ENCODE measurements around the gene CBLN1.

The CBLN1 gene

DNA sequence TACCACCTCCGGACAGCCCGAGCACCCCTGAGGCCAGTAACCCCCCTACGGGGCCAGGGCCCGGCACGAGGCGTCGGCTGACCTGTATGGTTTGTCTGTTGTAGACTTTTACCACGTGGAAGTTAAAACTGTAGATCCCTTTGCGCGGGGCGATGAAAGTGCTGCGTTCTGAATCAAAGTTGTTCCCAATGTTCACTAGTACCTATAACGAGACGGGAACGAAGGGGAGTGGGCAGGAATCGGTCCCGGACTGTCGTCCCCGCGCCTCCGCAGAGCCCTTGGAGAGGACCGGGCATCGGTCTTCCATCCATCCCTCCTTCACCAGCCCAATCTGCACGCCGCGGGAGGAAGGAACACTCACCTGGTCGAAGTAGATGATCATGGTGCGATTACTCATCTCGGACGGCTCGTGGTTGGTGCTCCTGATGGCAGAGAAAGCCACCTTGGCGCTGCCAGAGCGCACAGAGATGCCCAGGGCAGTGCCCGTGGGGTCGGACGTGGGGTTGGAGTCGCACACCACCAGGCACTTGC lies 732 bp downstream of the CBLN1 start:
- Histone ChIP-seq H4K20me1 (ENCODE audit: insufficient read depth, low read length) (no peaks in the 10 kb centered on the region), H3K27me3 (ENCODE audit: low read depth, low read length) (no peaks in the 10 kb centered on the region), H3K9ac (ENCODE audit: low read length) (no peak overlapping the region), H3K4me2 (ENCODE audit: low read length) (no peak overlapping the region), H3K9me3 (ENCODE audit: insufficient read depth, low read length) (no peaks in the 10 kb centered on the region), H3K36me3 (replicated peaks; ENCODE audit: low read depth, low read length) (no peaks in the 10 kb centered on the region), H3K79me2 (ENCODE audit: low read length) (no peaks in the 10 kb centered on the region), H3K4me1 (ENCODE audit: low read length) (no peaks in the 10 kb centered on the region), H3K4me3 (ENCODE audit: low read length) (no peak overlapping the region), H3K27ac (ENCODE audit: low read length) (no peak overlapping the region), H2AFZ (ENCODE audit: low read depth, low read length) (no peak overlapping the region)
- TF ChIP-seq CTCF (IDR thresholded peaks at IDR 0.05; ENCODE audit: low read depth, low read length) (no peak), EZH2phosphoT487 (IDR thresholded peaks at IDR 0.05; ENCODE audit: low read depth) (no peak)

DNA sequence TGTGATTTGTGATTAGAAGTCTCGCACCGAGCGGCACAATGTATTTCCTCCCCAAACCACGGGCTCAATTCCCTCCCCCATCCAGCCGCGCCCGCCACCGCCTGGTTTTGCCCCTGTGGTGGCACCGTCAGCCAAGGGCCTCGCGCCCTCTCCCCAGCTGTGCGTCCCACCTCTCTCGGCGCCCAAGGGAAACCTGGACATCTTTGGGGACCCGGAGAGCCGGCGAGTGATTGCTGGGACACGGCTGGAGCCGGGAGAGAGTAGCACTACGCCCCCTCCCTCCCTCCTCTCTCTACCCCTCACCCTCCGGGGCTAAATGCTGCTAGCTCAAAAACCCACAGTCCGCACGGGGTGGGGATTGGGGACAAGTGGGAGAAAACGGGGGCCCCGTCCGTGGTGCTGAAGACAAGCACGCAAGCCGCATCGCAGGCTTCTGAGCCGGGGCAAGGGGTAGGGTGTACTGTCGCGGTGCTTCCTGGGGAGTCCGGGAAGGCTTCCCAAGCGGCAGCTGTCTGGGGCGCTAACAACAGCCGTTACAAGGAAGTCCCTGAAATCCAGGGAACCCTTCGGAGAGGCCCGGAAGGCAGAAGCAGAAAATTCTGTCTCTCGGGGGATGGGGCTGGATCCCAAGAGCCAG lies 1.4 kb downstream of the CBLN1 start:
- H4K20me1 ChIP-seq (ENCODE audit: insufficient read depth, low read length) = no peaks in the 10 kb centered on the region
- H3K27ac ChIP-seq (ENCODE audit: low read length) = no peak overlapping the region
- TF ChIP-seq CTCF (IDR thresholded peaks at IDR 0.05; ENCODE audit: low read depth, low read length) (no peak), EZH2phosphoT487 (IDR thresholded peaks at IDR 0.05; ENCODE audit: low read depth) (no peak)
- no peak overlapping the region for H3K9ac ChIP-seq (ENCODE audit: low read length)
- H3K79me2 ChIP-seq (ENCODE audit: low read length) = no peaks in the 10 kb centered on the region
- H3K4me2 ChIP-seq (ENCODE audit: low read length) = no peak overlapping the region
- no peak overlapping the region for H3K4me3 ChIP-seq (ENCODE audit: low read length)
- H2AFZ ChIP-seq (ENCODE audit: low read depth, low read length) = no peak overlapping the region
- H3K27me3 ChIP-seq (ENCODE audit: low read depth, low read length) = no peaks in the 10 kb centered on the region
- no peaks in the 10 kb centered on the region for H3K36me3 ChIP-seq (replicated peaks; ENCODE audit: low read depth, low read length)
- H3K9me3 ChIP-seq (ENCODE audit: insufficient read depth, low read length) = no peaks in the 10 kb centered on the region
- no peaks in the 10 kb centered on the region for H3K4me1 ChIP-seq (ENCODE audit: low read length)

DNA sequence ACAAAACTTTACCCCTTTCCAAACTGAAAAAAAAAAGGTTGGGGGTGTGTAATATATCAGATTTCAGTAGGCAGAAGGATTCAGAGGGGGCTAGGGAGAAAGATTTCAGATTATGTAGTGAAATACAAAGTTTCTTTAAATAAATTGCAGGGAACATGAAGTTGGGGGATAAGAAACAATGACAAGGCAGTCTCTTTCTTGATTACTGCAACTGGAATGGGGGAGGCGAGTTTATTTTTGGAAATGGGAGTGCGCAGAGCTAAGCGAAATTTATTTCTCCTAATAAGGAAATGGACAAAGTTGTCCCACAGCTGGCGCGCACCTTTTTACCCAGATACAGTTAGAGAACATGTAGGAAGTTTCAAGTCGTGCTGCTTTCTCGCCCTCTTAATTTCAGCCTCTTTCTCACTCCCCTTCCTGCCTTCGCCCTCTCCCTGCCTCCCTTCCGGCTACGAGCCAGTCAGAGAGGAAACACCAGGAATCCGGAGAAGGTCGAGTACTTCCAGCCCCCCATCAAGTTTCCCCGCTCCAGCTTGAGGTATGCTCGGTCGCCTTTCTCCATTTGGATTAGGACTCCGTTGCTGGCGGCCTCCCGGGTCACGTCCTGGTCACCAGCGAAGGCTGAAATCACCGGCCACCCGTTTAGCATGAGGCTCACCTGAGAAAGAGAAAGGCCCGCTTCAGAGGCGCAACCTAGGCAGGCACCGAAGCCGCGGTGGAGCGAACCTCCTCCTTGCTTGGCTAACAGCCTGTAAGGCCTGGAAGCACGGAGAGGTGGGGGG lies 2.5 kb downstream of the CBLN1 start:
- Histone ChIP-seq H3K4me3 (ENCODE audit: low read length) (no peak overlapping the region), H3K9me3 (ENCODE audit: insufficient read depth, low read length) (no peaks in the 10 kb centered on the region), H3K4me1 (ENCODE audit: low read length) (no peaks in the 10 kb centered on the region), H3K79me2 (ENCODE audit: low read length) (no peaks in the 10 kb centered on the region), H3K27me3 (ENCODE audit: low read depth, low read length) (no peaks in the 10 kb centered on the region), H3K4me2 (ENCODE audit: low read length) (no peak overlapping the region), H3K27ac (ENCODE audit: low read length) (no peak overlapping the region), H3K9ac (ENCODE audit: low read length) (no peak overlapping the region), H3K36me3 (replicated peaks; ENCODE audit: low read depth, low read length) (no peaks in the 10 kb centered on the region), H4K20me1 (ENCODE audit: insufficient read depth, low read length) (no peaks in the 10 kb centered on the region), H2AFZ (ENCODE audit: low read depth, low read length) (no peak overlapping the region)
- no peak for TF ChIP-seq EZH2phosphoT487 (IDR thresholded peaks at IDR 0.05; ENCODE audit: low read depth)
- no peak for TF ChIP-seq CTCF (IDR thresholded peaks at IDR 0.05; ENCODE audit: low read depth, low read length)

GRCh38 chr16:49278567-49278827 lies 3.1 kb downstream of the CBLN1 start:
- Histone ChIP-seq H3K4me1 (ENCODE audit: low read length) (no peaks in the 10 kb centered on the region), H3K27ac (ENCODE audit: low read length) (no peak overlapping the region), H2AFZ (ENCODE audit: low read depth, low read length) (no peak overlapping the region), H3K4me2 (ENCODE audit: low read length) (no peak overlapping the region), H3K4me3 (ENCODE audit: low read length) (no peak overlapping the region), H3K36me3 (replicated peaks; ENCODE audit: low read depth, low read length) (no peaks in the 10 kb centered on the region), H3K79me2 (ENCODE audit: low read length) (no peaks in the 10 kb centered on the region), H3K27me3 (ENCODE audit: low read depth, low read length) (no peaks in the 10 kb centered on the region), H3K9ac (ENCODE audit: low read length) (no peak overlapping the region), H4K20me1 (ENCODE audit: insufficient read depth, low read length) (no peaks in the 10 kb centered on the region), H3K9me3 (ENCODE audit: insufficient read depth, low read length) (no peaks in the 10 kb centered on the region)
- TF ChIP-seq EZH2phosphoT487 (IDR thresholded peaks at IDR 0.05; ENCODE audit: low read depth) (no peak), CTCF (IDR thresholded peaks at IDR 0.05; ENCODE audit: low read depth, low read length) (no peak)
